A673 (cell line): ENCODE data around the gene ADAMTSL2. TPM values are rescaled to one million over a fixed set of nuclear protein-coding genes. Genes with fewer than 3 reads are reported as not detected.

Source experiments
- BruUV-seq: library from RNA; stranded (reverse); fragments of 400-500 nt; replicated peaks from 2 replicates; lab custom pipeline; 2021; lab: Mats Ljungman, UMichigan
- CTCF ChIA-PET: fragments of 300-600 bp; sonication (Branson Sonifier 250); formaldehyde crosslinking; loops from one replicate; lab custom pipeline; 2022; ENCODE audit warnings: antibody characterized with exemption; lab: Charles Lee
- POLR2A ChIA-PET: fragments of 300-600 bp; sonication (Branson Sonifier 250); formaldehyde crosslinking; loops from one replicate; lab custom pipeline; 2022; ENCODE audit warnings: antibody characterized with exemption; ENCODE audit not compliant: low non-redundant PET; lab: Charles Lee
- DNase-seq: peaks from one replicate; pipeline ENCODE4 v3.0.0-alpha.2; 2015; ENCODE audit warnings: low spot score
- H3K27ac ChIP-seq: fragments of 200-600 bp; sonication (generic); 2 replicates; pipeline ENCODE4 v1.5.1; 2016; ENCODE audit warnings: mixed run types, low read depth, mild to moderate bottlenecking, mixed read lengths, antibody characterized with exemption, low read length; ENCODE audit not compliant: poor library complexity, severe bottlenecking
- H3K27me3 ChIP-seq: fragments of 200-600 bp; sonication (generic); replicated peaks from 2 replicates; pipeline ENCODE4 v1.6.1; 2017; ENCODE audit warnings: mixed run types, low read depth, mild to moderate bottlenecking, mixed read lengths, antibody characterized with exemption, low read length; ENCODE audit not compliant: insufficient read depth, poor library complexity
- H3K36me3 ChIP-seq: fragments of 200-600 bp; sonication (generic); 2 replicates; pipeline ENCODE4 v1.6.1; 2016; ENCODE audit warnings: mixed run types, mild to moderate bottlenecking, mixed read lengths, antibody characterized with exemption, low read length; ENCODE audit not compliant: insufficient read depth, poor library complexity, severe bottlenecking
- H3K4me1 ChIP-seq: fragments of 200-600 bp; sonication (generic); 2 replicates; pipeline ENCODE4 v1.6.1; 2017; ENCODE audit warnings: mixed run types, mild to moderate bottlenecking, mixed read lengths, antibody characterized with exemption, low read length; ENCODE audit not compliant: insufficient read depth, poor library complexity, severe bottlenecking
- H3K4me3 ChIP-seq: fragments of 200-600 bp; sonication (generic); 2 replicates; pipeline ENCODE4 v1.5.1; 2016; ENCODE audit warnings: low read depth, mixed run types, mild to moderate bottlenecking, mixed read lengths, low read length; ENCODE audit not compliant: poor library complexity, severe bottlenecking
- H3K9me3 ChIP-seq: fragments of 200-600 bp; sonication (generic); 2 replicates; pipeline ENCODE4 v1.6.1; 2016; ENCODE audit warnings: mixed run types, low read depth, mild to moderate bottlenecking, mixed read lengths, antibody characterized with exemption, low read length; ENCODE audit not compliant: poor library complexity, severe bottlenecking
- EZH2 ChIP-seq: fragments of 200-600 bp; sonication (generic); IDR thresholded peaks from 2 replicates; pipeline ENCODE4 v1.6.1; 2017; ENCODE audit warnings: borderline replicate concordance, low read depth, mild to moderate bottlenecking, mixed read lengths, antibody characterized with exemption, low read length; ENCODE audit not compliant: poor library complexity, severe bottlenecking
- intact Hi-C: fragments of 100-400 bp; cut with micrococcal nuclease; formaldehyde crosslinking; loops from one replicate; pipeline ENCODE4 v1.10.0; 2022; ENCODE audit not compliant: unreplicated experiment
- total RNA-seq: library from RNA; stranded (reverse); gene quantifications from 2 replicates; pipeline ENCODE4 v1.2.3, GENCODE V29; 2021
- TF ChIP-seq, protein P1 (sequence below): fragments of 300-800, 200-600 bp; sonication (generic); conservative IDR thresholded peaks from 2 replicates; pipeline ENCODE4 v1.5.1; 2017; ENCODE audit warnings: low read depth, mild to moderate bottlenecking, antibody characterized with exemption, low read length, moderate library complexity, mixed read lengths

Gene ADAMTSL2
- total RNA-seq, 1 experiment from 2014 or later = 0.06 TPM

DNA sequence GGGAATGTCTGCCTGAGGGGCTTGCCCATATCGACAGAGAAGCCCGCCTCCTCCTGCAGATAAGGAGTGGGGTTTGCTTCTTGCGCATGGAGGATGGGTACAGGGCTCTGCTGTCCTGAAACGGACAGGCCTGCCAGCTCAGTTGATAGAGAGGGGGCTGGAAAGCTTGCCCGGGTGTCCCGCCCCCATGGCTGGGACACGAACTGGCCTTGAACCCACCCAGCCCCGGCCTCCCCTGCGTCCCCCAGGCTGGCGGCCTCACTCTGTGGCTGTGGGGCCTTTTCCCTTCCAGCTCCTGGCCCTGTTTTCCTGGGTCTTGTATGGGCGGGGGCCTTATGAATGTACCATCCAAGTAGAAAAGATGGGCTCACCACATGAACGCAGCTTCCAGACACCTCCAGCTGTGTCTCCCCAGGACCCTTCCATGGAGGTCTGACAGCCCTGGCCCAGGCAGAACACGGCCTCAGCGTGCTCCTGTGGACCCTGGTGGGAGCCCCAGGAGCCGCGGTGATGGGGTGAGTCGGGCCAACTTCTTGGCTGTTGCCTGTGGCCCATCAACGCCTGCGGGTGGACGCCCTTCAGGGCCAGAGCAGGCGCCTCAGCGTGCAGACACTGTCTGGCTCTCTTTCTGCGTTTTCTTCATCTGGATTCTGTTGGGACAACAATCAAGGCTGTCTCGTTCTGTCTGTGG is 39.7 kb upstream of the ADAMTSL2 start:
- no peaks in the 10 kb centered on the region for H3K4me1 ChIP-seq

DNA sequence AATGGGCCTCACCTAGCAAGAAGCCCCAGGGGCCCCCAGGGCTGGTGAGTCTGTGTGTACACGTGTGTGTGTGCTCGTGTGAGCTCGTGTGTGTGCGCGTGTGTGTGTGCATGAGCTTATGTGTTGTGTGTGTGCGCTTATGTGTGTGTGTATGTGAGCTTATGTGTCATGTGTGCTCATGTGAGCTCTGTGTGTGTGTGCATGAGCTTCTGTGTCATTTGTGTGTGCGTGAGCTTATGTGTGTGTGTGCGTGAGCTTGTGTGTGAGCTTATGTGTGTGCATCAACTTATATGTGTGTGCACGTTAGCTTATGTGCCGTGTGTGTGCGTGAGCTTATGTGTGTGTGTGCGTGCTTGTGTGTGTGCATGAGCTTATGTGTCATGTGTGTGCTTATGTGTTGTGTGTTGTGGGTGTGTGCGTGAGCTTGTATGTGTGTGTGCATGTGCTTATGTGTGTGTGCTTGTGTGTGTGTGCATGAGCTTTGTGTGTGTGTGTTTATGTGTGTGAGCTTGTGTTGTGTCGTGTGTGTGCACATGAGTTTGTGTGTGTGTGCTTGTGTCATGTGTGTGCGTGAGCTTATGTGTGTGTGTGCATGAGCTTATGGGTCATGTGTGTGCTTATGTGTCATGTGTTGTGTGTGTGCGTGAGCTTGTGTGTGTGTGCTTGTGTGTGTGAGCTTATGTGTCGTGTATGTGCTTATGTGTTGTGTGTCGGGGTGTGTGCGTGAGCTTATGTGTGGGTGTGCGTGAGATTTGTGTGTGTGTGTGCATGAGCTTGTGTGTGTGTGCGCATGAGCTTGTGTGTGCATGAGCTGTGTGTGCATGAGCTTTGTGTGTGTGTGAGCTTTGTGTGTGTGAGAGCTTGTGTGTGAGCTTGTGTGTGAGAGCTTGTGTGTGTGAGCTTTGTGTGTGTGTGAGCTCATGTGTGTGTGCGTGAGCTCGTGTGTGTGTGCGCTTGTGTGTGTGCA is 38.9 kb upstream of the ADAMTSL2 start:
- intact Hi-C loops = no loop called here
- CTCF ChIA-PET = interaction anchor here (1.6 kb wide), 1 partner anchor 9 kb away, joined by 3 read pairs; no protein-coding TSS in a partner anchor
- no peaks in the 10 kb centered on the region for H3K4me1 ChIP-seq
- POLR2A ChIA-PET = no interaction called here
- H3K4me3 ChIP-seq = no peak overlapping the region
- H3K27ac ChIP-seq = no peak overlapping the region
- DNase-seq = no peak
- no TSS peak for BruUV-seq
- H3K9me3 ChIP-seq = no peaks in the 10 kb centered on the region
- H3K27me3 ChIP-seq = no peaks in the 10 kb centered on the region
- no peak for TF ChIP-seq EZH2
- TF ChIP-seq, protein P1, sequence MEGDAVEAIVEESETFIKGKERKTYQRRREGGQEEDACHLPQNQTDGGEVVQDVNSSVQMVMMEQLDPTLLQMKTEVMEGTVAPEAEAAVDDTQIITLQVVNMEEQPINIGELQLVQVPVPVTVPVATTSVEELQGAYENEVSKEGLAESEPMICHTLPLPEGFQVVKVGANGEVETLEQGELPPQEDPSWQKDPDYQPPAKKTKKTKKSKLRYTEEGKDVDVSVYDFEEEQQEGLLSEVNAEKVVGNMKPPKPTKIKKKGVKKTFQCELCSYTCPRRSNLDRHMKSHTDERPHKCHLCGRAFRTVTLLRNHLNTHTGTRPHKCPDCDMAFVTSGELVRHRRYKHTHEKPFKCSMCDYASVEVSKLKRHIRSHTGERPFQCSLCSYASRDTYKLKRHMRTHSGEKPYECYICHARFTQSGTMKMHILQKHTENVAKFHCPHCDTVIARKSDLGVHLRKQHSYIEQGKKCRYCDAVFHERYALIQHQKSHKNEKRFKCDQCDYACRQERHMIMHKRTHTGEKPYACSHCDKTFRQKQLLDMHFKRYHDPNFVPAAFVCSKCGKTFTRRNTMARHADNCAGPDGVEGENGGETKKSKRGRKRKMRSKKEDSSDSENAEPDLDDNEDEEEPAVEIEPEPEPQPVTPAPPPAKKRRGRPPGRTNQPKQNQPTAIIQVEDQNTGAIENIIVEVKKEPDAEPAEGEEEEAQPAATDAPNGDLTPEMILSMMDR = no peak
- H3K36me3 ChIP-seq = no peaks in the 10 kb centered on the region

More for the DNA sequence above, 39.7 kb upstream of the ADAMTSL2 start:
- DNase-seq = no peak
- no peak for TF ChIP-seq EZH2
- TF ChIP-seq, protein P1 = no peak
- ChIA-PET POLR2A (no interaction called here), CTCF (no interaction called here)
- H3K4me3 ChIP-seq = no peak overlapping the region
- H3K36me3 ChIP-seq = no peaks in the 10 kb centered on the region
- H3K9me3 ChIP-seq = no peaks in the 10 kb centered on the region
- intact Hi-C loops = no loop called here
- no peak overlapping the region for H3K27ac ChIP-seq
- no peaks in the 10 kb centered on the region for H3K27me3 ChIP-seq
- no TSS peak for BruUV-seq

DNA sequence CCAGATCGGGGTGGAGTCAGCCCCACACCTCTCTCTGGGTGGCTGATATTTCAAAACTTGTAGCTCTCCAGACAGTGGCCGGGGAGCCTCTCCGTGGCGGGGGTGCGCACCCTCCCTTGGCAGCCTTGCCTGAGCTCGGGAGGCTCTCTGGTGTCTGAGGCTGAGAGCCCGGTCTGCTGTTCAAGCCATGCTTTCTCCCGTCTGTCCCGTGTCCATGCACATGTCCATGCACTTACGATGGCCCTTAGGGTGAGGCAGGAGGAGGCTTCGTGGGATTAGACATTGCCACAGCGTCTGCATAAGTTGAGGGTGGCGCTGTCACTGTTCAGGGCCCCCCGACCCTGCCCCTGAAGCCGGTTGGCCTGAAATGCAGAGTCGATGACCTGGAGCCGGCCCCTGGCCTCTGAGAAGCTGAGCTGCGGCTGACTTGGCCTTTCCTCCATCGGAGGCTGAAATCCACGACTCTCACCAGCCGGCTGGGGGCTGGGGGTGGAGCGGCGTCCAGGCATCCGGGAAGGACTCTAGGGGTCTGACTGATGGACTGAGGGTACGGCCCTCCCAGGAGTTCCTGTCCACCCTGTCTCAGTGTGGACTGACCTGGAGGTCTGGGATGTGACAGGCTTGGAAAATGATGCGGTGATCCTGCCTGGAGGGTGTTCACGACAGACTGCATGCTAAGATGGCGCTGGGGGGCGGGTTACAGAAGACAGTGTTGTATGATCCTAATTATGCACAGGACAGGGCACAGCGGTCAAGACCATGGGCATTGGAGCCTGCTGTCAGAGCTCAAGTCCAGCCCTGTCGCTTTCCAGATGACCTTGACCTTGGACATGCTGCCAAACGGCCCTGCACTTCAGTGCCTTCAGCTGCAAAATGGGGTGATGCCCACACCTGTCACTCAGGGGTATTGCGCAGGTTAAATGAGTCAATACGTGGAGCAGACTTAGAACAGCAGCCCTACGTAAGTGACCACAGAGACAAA is 37.4 kb upstream of the ADAMTSL2 start:
- CTCF ChIA-PET = interaction anchor here (1.6 kb wide), 1 partner anchor 11 kb away, joined by 3 read pairs; no protein-coding TSS in a partner anchor
- POLR2A ChIA-PET = no interaction called here
- no peak for TF ChIP-seq EZH2
- TF ChIP-seq, protein P1 = no peak
- Histone ChIP-seq H3K4me1 (no peaks in the 10 kb centered on the region), H3K4me3 (no peak overlapping the region), H3K9me3 (peaks cover 7% of the 10 kb centered on the region), H3K36me3 (no peaks in the 10 kb centered on the region), H3K27me3 (no peaks in the 10 kb centered on the region), H3K27ac (no peak overlapping the region)
- no TSS peak for BruUV-seq
- intact Hi-C loops = no loop called here
- DNase-seq = no peak
